Nephron progenitor cell (in vitro differentiated cells): ENCODE results near the gene CCNB1.

Source experiments
- DNase-seq: peaks from one replicate; pipeline ENCODE4 v3.0.0; 2021
- H3K27ac Mint-ChIP-seq: 2 replicates; pipeline ENCODE4 v1.8.0; 2021; ENCODE audit warnings: mild to moderate bottlenecking, moderate library complexity, mixed read lengths
- H3K27me3 Mint-ChIP-seq: 2 replicates; pipeline ENCODE4 v1.8.0; 2021; ENCODE audit warnings: mild to moderate bottlenecking, low read depth, mixed read lengths; ENCODE audit not compliant: poor library complexity
- H3K36me3 Mint-ChIP-seq: 2 replicates; pipeline ENCODE4 v1.8.0; 2021; ENCODE audit warnings: low read depth, mixed read lengths
- H3K4me1 Mint-ChIP-seq: 2 replicates; pipeline ENCODE4 v1.8.0; 2021; ENCODE audit warnings: mixed read lengths
- H3K4me3 Mint-ChIP-seq: 2 replicates; pipeline ENCODE4 v1.8.0; 2021; ENCODE audit warnings: mild to moderate bottlenecking, moderate library complexity, mixed read lengths
- H3K9me3 Mint-ChIP-seq: 2 replicates; pipeline ENCODE4 v1.8.0; 2021; ENCODE audit warnings: mild to moderate bottlenecking, moderate library complexity, mixed read lengths
- CTCF ChIP-seq: fragments of 200-600 bp; sonication (generic); IDR thresholded peaks from 2 replicates; pipeline ENCODE4 v1.5.0; 2021; ENCODE audit warnings: antibody characterized with exemption

Gene CCNB1

GRCh38 chr5:69189162-69190086 is 22.5 kb downstream of the CCNB1 start, which contains the start of gene CENPH:
Gene CENPH, plus strand, starts transcription at chr5:69189583. Its CDS starts 52 bp downstream, at chr5:69189635.
- TF ChIP-seq CTCF = no peak
- DNase-seq = peak; percentile 96
- Mint-ChIP-seq H3K4me3 (peak within 1 kb of the TSS; percentile 98), H3K9me3 (no peaks in the 10 kb centered on the region), H3K27me3 (no peaks in the 10 kb centered on the region), H3K27ac (peak within 1 kb of the TSS; percentile 100), H3K4me1 (peaks cover 15% of the 10 kb centered on the region), H3K36me3 (peaks cover 5% of the 10 kb centered on the region)

GRCh38 chr5:69202497-69202896 is 35.5 kb downstream of the CCNB1 start:
- Mint-ChIP-seq H3K27me3 (no peaks in the 10 kb centered on the region), H3K27ac (no peak overlapping the region), H3K4me3 (no peak overlapping the region), H3K4me1 (no peaks in the 10 kb centered on the region), H3K36me3 (peaks cover 64% of the 10 kb centered on the region), H3K9me3 (no peaks in the 10 kb centered on the region)
- DNase-seq = no peak
- no peak for TF ChIP-seq CTCF

GRCh38 chr5:69206528-69207190 is 39.7 kb downstream of the CCNB1 start:
- no peak for DNase-seq
- Mint-ChIP-seq H3K27me3 (no peaks in the 10 kb centered on the region), H3K9me3 (no peaks in the 10 kb centered on the region), H3K36me3 (peaks cover 63% of the 10 kb centered on the region), H3K4me1 (no peaks in the 10 kb centered on the region), H3K4me3 (no peak overlapping the region), H3K27ac (no peak overlapping the region)
- no peak for TF ChIP-seq CTCF

- peaks cover 57% of the 10 kb centered on the region for H3K36me3 Mint-ChIP-seq
- no peaks in the 10 kb centered on the region for H3K27me3 Mint-ChIP-seq
- H3K27ac Mint-ChIP-seq = no peak overlapping the region
Measured at GRCh38 chr5:69209602-69210001, 42.7 kb downstream of the CCNB1 start.

GRCh38 chr5:69211200-69211599 is 44.2 kb downstream of the CCNB1 start:
- no peak for DNase-seq
- no peaks in the 10 kb centered on the region for H3K9me3 Mint-ChIP-seq

More at GRCh38 chr5:69209602-69210001, 42.7 kb downstream of the CCNB1 start:
- Mint-ChIP-seq H3K4me3 (no peak overlapping the region), H3K9me3 (no peaks in the 10 kb centered on the region), H3K4me1 (no peaks in the 10 kb centered on the region)
- no peak for TF ChIP-seq CTCF
- DNase-seq = no peak

More at GRCh38 chr5:69211200-69211599, 44.2 kb downstream of the CCNB1 start:
- H3K4me1 Mint-ChIP-seq = no peaks in the 10 kb centered on the region
- no peak overlapping the region for H3K4me3 Mint-ChIP-seq
- TF ChIP-seq CTCF = no peak
- H3K27ac Mint-ChIP-seq = no peak overlapping the region
- peaks cover 56% of the 10 kb centered on the region for H3K36me3 Mint-ChIP-seq
- no peaks in the 10 kb centered on the region for H3K27me3 Mint-ChIP-seq
